GM20431 (cell line): ENCODE results near the gene FRYL.
"Not testable (repeated sequence)": the region's sequence is repeated elsewhere in the genome, so short reads cannot be mapped to it uniquely, and the experiment has no call there.

Source experiments
- in situ Hi-C: fragments of 300-500 bp; cut with MseI, MboI; formaldehyde crosslinking; loops from one replicate; pipeline ENCODE4 v1.15.0; 2020; ENCODE audit warnings: low sequenced_read_pairs; ENCODE audit not compliant: unreplicated experiment

Gene FRYL

GRCh38 chr4:48752246-48752645, 27.8 kb downstream of the FRYL start:
- in situ Hi-C loops = no loop called here

GRCh38 chr4:48748949-48749596, 31.0 kb downstream of the FRYL start:
- in situ Hi-C loops = no loop called here

GRCh38 chr4:48746608-48747362, 33.3 kb downstream of the FRYL start:
- in situ Hi-C loops = no loop called here

- in situ Hi-C loops = not testable (repeated sequence)
Measured at GRCh38 chr4:48745223-48745622, 34.9 kb downstream of the FRYL start.

GRCh38 chr4:48742412-48742811, 37.7 kb downstream of the FRYL start:
- in situ Hi-C loops = no loop called here

- in situ Hi-C loops = no loop called here
Measured at GRCh38 chr4:48739560-48740019, 40.5 kb downstream of the FRYL start.

- in situ Hi-C loops = no loop called here
Measured at GRCh38 chr4:48738856-48739255, 41.2 kb downstream of the FRYL start.

- in situ Hi-C loops = not testable (repeated sequence)
Measured at GRCh38 chr4:48728906-48729496, 51.1 kb downstream of the FRYL start.

GRCh38 chr4:48727666-48728459, 52.2 kb downstream of the FRYL start:
- in situ Hi-C loops = no loop called here

GRCh38 chr4:48725414-48725813, 54.7 kb downstream of the FRYL start:
- in situ Hi-C loops = no loop called here

- in situ Hi-C loops = no loop called here
Measured at GRCh38 chr4:48722509-48723446, 57.3 kb downstream of the FRYL start.

- in situ Hi-C loops = no loop called here
Measured at GRCh38 chr4:48720459-48720858, 59.6 kb downstream of the FRYL start.

GRCh38 chr4:48718818-48719465, 61.1 kb downstream of the FRYL start:
- in situ Hi-C loops = no loop called here

- in situ Hi-C loops = not testable (repeated sequence)
Measured at GRCh38 chr4:48716285-48716684, 63.8 kb downstream of the FRYL start.

- in situ Hi-C loops = no loop called here
Measured at GRCh38 chr4:48710446-48711209, 69.5 kb downstream of the FRYL start.

- in situ Hi-C loops = no loop called here
Measured at GRCh38 chr4:48709901-48710300, 70.2 kb downstream of the FRYL start.

- in situ Hi-C loops = no loop called here
Measured at GRCh38 chr4:48708610-48709009, 71.5 kb downstream of the FRYL start.

- in situ Hi-C loops = no loop called here
Measured at GRCh38 chr4:48706736-48707135, 73.3 kb downstream of the FRYL start.
